Peyer's patch (tissue), 4 donors: ENCODE measurements around the gene LCMT2.

Source experiments
- CTCF ChIP-seq, 6 experiments: fragments of 450-650 bp in 4 of 6; fragments of 200-600 bp in 2 of 6; sonication (generic) in 1 of 6; IDR thresholded peaks; one replicate each; pipeline ENCODE4 v1.5.1; 2017 to 2019; ENCODE audit warnings: antibody characterized with exemption in 6 of 6, mild to moderate bottlenecking in 3 of 6, moderate library complexity in 1 of 6
- POLR2A ChIP-seq, 2 donors: fragments of 450-650 bp; IDR thresholded peaks; one replicate each; pipeline ENCODE4 v1.5.1; 2017; ENCODE audit warnings: antibody characterized with exemption in 2 of 2, mild to moderate bottlenecking in 2 of 2, moderate library complexity in 2 of 2

GRCh38 chr15:43299411-43299810 lies 31.0 kb downstream of the LCMT2 start:
- TF ChIP-seq CTCF (IDR thresholded peaks at IDR 0.05) (no peak), POLR2A (IDR thresholded peaks at IDR 0.05) (no peak)
